ACHN (cell line): Measurements from ENCODE around the gene UCK1.
"Not testable (repeated sequence)": the region's sequence is repeated elsewhere in the genome, so short reads cannot be mapped to it uniquely, and the experiment has no call there.

Source experiments
- DNase-seq: peaks from one replicate; pipeline ENCODE4 v3.0.0-alpha.2; 2015
- in situ Hi-C: cut with HindIII; loops from 2 replicates; pipeline ENCODE4 v1.10.0; 2017; ENCODE audit warnings: low sequenced_read_pairs, low pct_ligation_motif_present, low pct_unique_long_range_greater_than_20kb

The UCK1 gene

GRCh38 chr9:131528186-131528585 lies 2.9 kb downstream of the UCK1 start:
- no peak for DNase-seq
- in situ Hi-C loops = no loop called here

GRCh38 chr9:131525643-131526565 lies 5.2 kb downstream of the UCK1 start:
- no peak for DNase-seq
- in situ Hi-C loops = no loop called here

GRCh38 chr9:131524665-131525315 lies 6.3 kb downstream of the UCK1 start:
- in situ Hi-C loops = no loop called here
- no peak for DNase-seq

- in situ Hi-C loops = no loop called here
These were observed 7.3 kb downstream of the UCK1 start for GRCh38 chr9:131523451-131524435.

GRCh38 chr9:131523086-131523388 lies 8.0 kb downstream of the UCK1 start:
- DNase-seq = no peak
- in situ Hi-C loops = no loop called here

More at GRCh38 chr9:131523451-131524435, 7.3 kb downstream of the UCK1 start:
- DNase-seq = no peak

- in situ Hi-C loops = no loop called here
- DNase-seq = no peak
These were observed 8.6 kb downstream of the UCK1 start for GRCh38 chr9:131522257-131523085.

- in situ Hi-C loops = no loop called here
- DNase-seq = no peak
These were observed 9.2 kb downstream of the UCK1 start for GRCh38 chr9:131521822-131522221.

GRCh38 chr9:131521203-131521602 lies 9.9 kb downstream of the UCK1 start:
- no peak for DNase-seq
- in situ Hi-C loops = no loop called here

GRCh38 chr9:131520503-131520902 lies 10.6 kb downstream of the UCK1 start:
- DNase-seq = no peak
- in situ Hi-C loops = no loop called here

GRCh38 chr9:131518553-131518952 lies 12.5 kb downstream of the UCK1 start:
- in situ Hi-C loops = no loop called here
- no peak for DNase-seq

GRCh38 chr9:131517761-131518190 lies 13.3 kb downstream of the UCK1 start:
- no peak for DNase-seq
- in situ Hi-C loops = no loop called here

- no peak for DNase-seq
- in situ Hi-C loops = no loop called here
These were observed 14.1 kb downstream of the UCK1 start for GRCh38 chr9:131516930-131517329.

- in situ Hi-C loops = no loop called here
These were observed 15.0 kb downstream of the UCK1 start for GRCh38 chr9:131516100-131516499.

GRCh38 chr9:131515559-131516031 lies 15.5 kb downstream of the UCK1 start:
- in situ Hi-C loops = not testable (repeated sequence)

More at GRCh38 chr9:131516100-131516499, 15.0 kb downstream of the UCK1 start:
- DNase-seq = no peak

GRCh38 chr9:131513177-131513576 lies 17.9 kb downstream of the UCK1 start:
- in situ Hi-C loops = no loop called here
- DNase-seq = no peak

More at GRCh38 chr9:131515559-131516031, 15.5 kb downstream of the UCK1 start:
- not testable (repeated sequence) for DNase-seq

- in situ Hi-C loops = no loop called here
- DNase-seq = no peak
These were observed 19.2 kb downstream of the UCK1 start for GRCh38 chr9:131511880-131512279.

- in situ Hi-C loops = no loop called here
- DNase-seq = no peak
These were observed 19.6 kb downstream of the UCK1 start for GRCh38 chr9:131511416-131511815.

- DNase-seq = no peak
- in situ Hi-C loops = no loop called here
These were observed 26.1 kb downstream of the UCK1 start for GRCh38 chr9:131505012-131505411.
